ENCODE results near the gene COL23A1.

COL23A1 gene

DNA sequence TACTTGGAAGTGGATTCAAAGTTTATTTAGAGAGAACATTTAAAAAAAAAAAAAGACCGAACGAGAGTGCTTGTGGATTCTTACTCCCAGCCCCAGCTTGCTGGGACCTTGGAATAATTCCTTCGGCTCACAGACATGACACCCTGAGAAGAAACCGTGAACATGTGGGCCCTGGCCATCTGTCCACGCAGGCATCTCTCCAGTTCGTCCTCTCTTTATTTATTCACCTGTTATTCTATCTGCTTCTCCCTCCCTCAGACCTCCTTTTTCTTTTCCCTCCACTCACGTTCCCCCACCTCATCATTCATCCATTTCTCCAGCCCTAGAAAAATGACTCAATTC is 263.8 kb downstream of the COL23A1 start:
- DNase-seq (ENCODE audit: low read depth) = no peak
- H3K4me3 ChIP-seq (ENCODE audit: low read depth, low read length) = no peak overlapping the region
- TF ChIP-seq, protein P1, sequence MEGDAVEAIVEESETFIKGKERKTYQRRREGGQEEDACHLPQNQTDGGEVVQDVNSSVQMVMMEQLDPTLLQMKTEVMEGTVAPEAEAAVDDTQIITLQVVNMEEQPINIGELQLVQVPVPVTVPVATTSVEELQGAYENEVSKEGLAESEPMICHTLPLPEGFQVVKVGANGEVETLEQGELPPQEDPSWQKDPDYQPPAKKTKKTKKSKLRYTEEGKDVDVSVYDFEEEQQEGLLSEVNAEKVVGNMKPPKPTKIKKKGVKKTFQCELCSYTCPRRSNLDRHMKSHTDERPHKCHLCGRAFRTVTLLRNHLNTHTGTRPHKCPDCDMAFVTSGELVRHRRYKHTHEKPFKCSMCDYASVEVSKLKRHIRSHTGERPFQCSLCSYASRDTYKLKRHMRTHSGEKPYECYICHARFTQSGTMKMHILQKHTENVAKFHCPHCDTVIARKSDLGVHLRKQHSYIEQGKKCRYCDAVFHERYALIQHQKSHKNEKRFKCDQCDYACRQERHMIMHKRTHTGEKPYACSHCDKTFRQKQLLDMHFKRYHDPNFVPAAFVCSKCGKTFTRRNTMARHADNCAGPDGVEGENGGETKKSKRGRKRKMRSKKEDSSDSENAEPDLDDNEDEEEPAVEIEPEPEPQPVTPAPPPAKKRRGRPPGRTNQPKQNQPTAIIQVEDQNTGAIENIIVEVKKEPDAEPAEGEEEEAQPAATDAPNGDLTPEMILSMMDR (IDR thresholded peaks at IDR 0.05; ENCODE audit: low read depth, low read length, missing control alignments) = no peak

DNA sequence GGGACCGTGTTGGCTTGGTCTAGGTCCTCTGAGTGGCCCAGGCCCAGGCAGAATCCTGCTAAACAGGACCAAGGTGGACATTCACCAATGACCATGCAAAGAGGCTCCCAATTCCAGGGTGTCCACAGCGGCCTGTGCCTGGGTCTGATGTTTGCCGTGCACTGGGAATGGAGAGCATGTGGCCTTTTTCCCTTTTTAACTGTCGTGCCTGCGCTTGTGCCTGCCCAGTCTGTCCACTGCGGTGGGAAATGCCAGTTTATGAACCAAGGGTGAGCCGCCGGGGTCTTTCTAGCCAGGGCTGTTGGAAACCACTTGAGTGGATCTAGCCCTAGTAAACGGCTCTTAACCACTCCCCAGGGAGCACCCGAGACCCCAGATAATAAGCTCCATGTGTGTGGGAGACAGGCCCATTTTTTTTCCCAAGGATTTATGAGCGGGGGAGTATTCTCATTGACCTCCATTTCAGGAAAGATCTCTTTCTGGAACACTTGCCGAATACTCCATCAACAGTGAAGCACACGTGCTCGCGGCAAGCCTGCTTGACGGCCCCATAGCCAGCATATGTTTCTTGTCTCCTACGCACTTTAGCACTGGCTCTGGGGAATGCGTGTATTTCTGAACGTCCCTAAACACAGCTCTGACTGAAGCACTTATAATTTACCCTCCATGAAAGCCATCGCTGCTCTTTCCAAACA is 264.4 kb downstream of the COL23A1 start:
- no peak for DNase-seq (ENCODE audit: low read depth)
- TF ChIP-seq, protein P1 (IDR thresholded peaks at IDR 0.05; ENCODE audit: low read depth, low read length, missing control alignments) = no peak
- no peak overlapping the region for H3K4me3 ChIP-seq (ENCODE audit: low read depth, low read length)

DNA sequence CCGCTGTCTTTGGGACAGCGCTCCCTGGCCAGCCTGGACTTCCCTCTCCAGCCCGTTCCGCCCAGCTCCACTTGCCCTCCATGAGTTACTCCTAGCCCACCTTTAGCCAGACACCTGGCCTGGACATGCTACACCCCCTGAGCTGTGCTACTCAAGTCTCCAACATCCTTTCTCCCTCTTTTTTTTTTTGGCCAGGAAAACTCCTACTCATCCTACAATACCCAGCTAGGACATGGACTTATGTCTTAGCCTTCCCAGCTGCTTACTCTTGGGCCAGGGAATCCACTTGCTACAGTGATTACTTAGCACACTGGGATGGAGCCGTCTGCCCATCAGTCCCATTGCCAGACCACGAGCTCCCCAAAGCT is 264.9 kb downstream of the COL23A1 start:
- TF ChIP-seq, protein P1 (IDR thresholded peaks at IDR 0.05; ENCODE audit: low read depth, low read length, missing control alignments) = no peak
- DNase-seq (ENCODE audit: low read depth) = no peak
- H3K4me3 ChIP-seq (ENCODE audit: low read depth, low read length) = no peak overlapping the region

DNA sequence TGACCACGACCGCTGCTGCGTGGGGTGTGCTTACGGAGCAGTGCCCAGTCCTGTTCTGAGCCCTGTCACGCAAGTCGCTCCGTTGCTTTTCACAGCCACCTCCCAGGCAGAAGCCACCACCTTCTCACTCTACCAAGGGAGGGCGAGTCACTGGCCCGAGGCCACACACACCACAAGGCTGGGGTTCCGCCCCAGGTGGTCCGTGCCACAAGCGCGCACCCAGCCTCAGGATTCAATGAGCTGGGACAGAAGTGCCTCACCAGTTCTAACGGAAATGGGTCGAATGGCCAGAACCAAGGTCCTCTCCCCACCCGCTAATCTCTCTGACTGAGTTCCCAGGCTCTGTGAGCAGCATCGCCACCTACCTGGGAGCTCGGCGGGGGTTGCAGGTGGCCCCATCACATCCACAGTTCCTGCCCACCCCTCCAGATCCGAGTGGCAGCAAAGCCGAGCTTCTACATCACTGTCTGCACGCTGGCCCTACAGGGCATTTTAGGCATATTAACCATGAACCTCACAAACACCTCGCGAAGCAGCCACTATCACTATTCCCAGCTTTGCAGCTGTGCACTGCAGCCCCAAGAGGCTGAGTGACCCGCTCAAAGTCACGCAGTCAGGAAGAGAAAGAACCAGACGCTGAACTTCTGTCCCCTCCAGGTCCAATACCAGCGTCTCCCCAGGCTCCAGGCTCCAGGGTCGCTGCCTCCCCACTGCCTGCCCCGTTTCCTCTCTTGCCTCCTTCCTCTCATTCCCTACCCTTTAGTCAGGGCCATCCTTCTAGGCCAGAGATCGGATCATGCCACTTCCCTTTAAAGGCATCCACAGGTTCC is 265.5 kb downstream of the COL23A1 start:
- TF ChIP-seq, protein P1 (IDR thresholded peaks at IDR 0.05; ENCODE audit: low read depth, low read length, missing control alignments) = no peak
- peak; percentile 68 for DNase-seq (ENCODE audit: low read depth)

DNA sequence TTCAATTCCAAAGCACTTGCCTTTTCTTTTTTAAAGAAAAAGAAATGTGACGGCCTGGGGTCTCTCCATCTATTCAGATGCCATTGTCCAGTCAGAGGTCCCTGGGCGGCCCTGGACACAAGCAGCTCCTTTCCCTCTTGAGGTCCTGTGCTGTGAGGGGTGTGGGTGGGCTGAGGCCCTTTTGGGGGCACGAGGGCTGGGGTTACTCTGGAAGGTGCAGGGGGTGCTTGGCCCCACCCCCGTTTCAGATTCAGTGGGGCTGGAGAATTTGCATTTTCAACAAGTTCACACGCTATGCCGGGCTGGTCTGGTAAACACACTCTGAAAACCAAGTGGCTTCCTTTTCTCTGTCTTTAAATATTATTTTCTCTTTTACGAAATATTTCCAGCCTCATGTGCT is 266.2 kb downstream of the COL23A1 start:
- DNase-seq (ENCODE audit: low read depth) = peak; percentile 39
- peak overlapping the region; percentile 56 for H3K4me3 ChIP-seq (ENCODE audit: low read depth, low read length)
- TF ChIP-seq, protein P1 (IDR thresholded peaks at IDR 0.05; ENCODE audit: low read depth, low read length, missing control alignments) = no peak

More for the DNA sequence above, 265.5 kb downstream of the COL23A1 start:
- H3K4me3 ChIP-seq (ENCODE audit: low read depth, low read length) = peak overlapping the region; percentile 56

DNA sequence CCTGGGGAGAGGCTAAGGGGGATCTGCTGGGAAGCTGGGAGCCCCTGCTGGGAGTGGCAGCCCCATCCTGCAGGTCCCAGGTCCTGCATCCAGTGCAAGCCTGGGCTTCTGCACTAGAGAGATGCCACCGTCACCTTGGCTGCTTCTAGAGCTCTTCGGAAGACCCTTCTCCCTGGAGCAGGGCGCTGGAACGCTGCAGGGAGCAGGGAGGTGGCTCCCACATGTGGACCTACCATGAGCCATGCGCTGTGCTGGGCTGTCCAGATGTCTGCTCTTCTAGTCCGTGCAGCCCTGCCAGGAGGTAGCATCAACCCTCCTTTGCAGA is 266.7 kb downstream of the COL23A1 start:
- TF ChIP-seq, protein P1 (IDR thresholded peaks at IDR 0.05; ENCODE audit: low read depth, low read length, missing control alignments) = no peak
- DNase-seq (ENCODE audit: low read depth) = no peak
- peak overlapping the region; percentile 56 for H3K4me3 ChIP-seq (ENCODE audit: low read depth, low read length)
